Measurements from ENCODE around the gene RASSF3.

DNA sequence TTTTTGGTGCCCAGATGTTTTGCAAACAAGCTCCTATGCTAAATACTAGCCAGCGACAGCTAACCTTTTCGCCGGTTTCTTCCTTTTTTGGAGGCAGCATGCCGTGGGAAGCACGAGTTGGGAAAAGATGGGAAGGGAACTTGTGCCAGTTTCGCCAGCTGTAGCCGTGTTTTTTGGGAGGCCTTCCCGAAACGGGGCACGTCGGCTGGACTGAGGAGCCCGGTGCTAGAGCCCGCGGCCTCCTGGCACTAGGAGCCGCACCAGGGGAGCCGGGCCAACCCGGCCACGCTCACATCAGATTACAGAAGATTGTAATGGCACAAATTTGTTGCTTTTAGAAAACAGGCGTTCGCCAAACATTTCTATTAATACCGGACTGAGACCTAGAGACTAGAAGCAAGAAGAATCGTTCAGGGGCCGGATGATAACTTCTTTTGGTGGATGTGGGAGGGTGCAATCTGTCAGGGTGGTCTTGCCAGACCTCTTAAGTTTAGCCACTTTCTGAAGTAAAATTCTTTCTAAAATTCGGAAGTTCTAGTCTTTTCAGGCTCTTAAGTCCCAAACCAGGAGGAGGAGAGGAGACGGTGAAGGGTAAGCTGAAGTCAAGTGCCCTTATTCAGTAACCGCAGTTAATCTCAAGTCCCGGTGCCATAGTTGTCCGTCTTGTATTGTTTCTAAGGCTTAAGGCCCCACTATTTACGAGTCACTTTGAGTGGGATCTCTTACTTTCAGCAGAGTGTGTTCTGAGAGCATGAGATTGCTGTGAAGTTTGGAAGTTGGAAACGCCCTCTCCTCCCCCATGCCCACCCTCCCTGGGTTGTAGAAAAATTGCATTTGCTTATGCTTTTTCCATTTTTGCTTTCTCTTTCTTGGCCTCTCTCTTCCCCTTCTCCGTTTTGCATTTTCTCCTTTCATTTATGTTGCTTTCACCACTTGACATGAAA lies 1.3 kb downstream of the RASSF3 start:
- TF ChIP-seq GATA3 (IDR thresholded peaks at IDR 0.05; ENCODE audit: low read depth, low read length) (no peak), GATA2 (IDR thresholded peaks at IDR 0.05; ENCODE audit: low read depth, low read length) (peak; percentile 50; the same call in 1 of the 2 replicates)

Measured in SH-SY5Y (cell line).